HG03558 (cell line): ENCODE results near the gene MICU1.
"Not testable (repeated sequence)": the region's sequence is repeated elsewhere in the genome, so short reads cannot be mapped to it uniquely, and the experiment has no call there.

Experiments used
- ATAC-seq: cut with Tn5 transposase; IDR thresholded peaks from one replicate; pipeline ENCODE4 v1.9.1; 2021; ENCODE audit warnings: moderate number of reproducible peaks; ENCODE audit not compliant: unreplicated experiment; ENCODE audit errors: extremely low read depth

MICU1 gene

DNA sequence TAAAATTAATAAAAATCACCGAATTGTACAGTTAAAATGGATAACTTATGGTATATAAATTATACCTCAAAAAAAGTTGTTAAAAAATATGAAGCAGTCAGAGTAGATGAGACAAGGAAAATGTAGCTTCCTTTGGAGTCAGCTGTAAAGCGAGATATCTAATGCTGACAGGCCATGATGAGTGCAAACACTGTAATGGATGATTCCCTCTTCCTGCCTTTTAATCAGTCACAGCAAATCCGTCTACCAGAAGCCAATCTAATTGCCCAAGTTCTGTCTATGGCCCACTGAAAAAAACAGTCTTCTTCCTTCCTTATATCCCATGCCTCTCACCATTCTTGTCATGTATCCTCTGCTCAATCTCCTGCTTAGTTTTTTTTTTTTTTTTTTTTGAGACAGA, 211.2 kb downstream of the MICU1 start:
- no peak for ATAC-seq

DNA sequence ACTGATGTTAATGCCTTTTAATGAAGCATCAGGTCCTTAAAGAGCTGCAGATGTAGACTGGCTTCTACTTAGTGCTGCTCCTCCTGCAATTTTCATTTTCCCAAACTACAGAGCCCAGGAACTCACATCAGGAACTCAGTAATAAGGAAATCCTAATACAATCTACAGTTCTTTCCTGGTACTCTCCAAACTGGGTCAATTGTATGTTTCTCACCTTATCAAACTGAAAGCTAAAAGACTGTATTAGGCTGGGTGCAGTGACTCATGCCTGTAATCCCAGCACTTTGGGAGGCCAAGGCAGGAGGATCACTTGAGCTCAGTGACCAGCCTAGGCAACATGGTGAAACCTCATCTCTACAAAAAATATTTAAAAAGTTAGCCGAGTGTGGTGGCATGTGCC, 216.7 kb downstream of the MICU1 start:
- ATAC-seq, result no peak

DNA sequence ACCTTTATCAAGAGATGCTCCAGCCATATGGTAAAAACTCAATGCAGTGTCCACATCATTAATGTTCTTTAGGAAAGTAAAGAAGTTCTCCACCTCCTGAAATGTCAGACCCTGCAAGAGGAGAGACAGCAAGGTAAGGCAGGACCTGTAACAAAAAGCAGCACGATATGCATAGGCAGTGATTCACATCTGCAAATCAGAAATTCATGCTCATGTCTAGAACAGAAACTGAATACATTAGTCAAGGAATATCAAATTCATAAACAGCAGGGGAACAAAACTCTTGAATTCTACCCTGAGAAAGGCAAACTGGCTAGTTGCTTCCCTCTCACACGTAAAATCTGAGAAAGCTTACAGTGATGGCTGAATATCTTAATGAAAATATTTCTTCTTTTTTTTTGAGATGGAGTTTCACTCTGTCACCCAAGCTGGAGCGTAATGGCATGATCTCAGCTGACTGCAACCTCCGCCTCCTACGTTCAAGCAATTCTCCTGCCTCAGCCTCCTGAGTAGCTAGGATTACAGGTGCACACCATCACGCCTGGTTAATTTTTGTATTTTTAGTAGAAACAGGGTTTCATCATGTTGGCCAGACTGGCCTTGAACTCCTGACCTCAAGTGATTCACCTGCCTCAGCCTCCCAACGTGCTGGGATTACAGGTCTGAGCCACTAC, 217.8 kb downstream of the MICU1 start:
- no peak for ATAC-seq

DNA sequence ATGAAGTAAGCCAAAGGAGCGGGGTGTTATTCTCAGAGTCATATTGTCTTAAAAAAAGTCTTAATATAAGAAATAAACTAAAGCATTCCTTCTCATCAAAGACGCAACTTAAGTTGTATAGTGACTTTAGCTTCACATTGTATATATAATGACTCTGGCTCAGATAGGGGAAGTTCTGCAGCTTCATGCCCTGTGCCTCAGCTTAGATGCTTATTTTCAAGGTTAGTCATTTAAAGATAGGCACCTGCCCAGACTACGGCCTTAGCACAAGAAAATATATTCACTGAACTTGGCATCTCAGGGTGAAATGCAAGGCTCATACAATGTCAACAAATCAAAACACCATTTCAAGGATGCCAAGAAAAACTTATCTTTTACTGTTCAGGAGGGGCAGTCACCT, 218.4 kb downstream of the MICU1 start:
- no peak for ATAC-seq

- not testable (repeated sequence) for ATAC-seq
Observed at GRCh38 chr10:72395581-72395980, 230.3 kb downstream of the MICU1 start.

GRCh38 chr10:72392571-72392970, 233.3 kb downstream of the MICU1 start:
- no peak for ATAC-seq

DNA sequence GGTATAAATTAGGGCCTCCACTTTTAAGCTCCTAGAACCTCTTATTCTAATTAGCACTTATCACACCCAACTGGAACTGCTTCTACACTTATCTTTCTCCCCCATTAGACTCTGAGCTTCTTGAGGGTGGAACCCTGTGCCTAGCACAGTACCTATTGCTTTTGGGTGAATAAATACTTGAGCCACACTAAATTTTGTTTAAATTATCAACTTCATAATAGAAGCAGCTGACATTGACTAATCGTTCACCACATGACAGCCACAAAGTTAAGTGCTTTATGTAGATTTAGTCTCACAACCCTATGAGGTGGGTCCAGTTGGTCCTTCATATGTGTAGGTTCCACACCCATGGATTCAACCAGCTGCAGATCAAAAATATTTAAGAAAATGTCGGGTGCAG, 235.1 kb downstream of the MICU1 start:
- no peak for ATAC-seq

GRCh38 chr10:72389716-72390115, 236.2 kb downstream of the MICU1 start:
- no peak for ATAC-seq

DNA sequence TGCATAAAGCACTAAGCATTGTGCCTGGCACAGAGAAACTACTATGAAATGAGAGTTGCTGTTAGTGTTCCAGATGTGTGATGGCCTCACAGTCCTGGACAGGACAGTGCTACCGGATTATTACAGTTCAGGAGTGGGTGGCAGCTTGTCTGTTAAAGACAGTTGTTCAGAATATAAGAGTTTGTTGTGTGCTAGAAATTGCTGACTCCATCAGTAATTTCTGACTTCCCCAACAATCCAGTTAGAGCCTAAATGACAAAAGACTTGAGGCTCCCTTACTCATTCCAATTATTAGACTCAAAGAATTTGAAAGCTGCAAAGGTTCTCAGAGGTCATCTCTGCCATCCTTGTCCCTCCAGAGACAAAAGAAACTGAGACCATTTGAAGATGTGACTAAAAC, 236.9 kb downstream of the MICU1 start:
- ATAC-seq, result no peak

- no peak for ATAC-seq
Observed at GRCh38 chr10:72388062-72388461, 237.8 kb downstream of the MICU1 start.

DNA sequence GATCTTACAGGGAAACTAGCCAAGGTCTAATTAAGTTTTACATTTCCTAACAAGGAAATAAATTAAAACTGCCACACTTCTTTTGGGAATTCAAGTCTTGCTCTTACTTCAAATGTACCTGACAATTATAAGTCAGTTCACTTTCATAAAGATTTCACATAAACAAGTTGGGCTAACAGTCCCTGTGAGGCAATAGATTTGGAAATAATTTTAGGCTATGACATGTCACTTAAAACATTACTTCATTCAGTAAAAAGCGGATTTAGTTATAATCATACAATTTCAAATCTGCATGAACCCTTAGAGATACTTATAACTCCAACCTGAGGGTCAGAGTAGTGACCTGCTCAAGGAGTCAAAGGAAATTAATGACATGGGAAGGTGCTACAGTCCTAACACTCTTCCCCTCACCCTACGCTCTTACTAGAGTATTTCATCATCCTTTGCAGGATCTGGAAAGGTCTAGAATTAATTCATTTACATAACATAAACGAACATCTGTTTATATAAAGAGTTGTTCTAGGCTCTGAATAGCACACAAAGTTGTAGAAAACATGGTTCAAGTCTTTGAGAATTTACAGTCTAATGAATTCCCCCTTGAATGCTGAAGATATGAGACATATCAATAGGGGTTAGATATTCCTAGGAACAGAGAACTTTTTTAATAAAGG, 238.8 kb downstream of the MICU1 start:
- ATAC-seq, result no peak

DNA sequence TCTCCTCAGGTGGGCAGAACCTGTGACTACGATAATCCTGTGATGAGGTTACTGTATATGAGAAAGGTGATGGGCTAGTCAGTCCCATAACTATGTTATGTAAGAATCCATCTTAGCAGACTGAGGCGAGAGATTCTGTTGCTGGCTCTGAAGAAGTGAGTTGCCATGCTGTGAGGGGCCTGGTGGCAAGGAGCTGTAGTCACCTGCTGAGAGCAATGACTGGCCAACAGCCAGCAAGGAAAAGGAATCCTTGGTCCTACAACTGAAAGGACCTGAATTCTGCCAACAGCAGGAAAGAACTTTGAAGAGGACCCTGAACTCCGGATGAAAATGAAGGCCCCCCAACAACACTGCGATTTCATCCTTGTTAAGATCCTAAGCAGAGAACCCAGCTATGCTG, 240.2 kb downstream of the MICU1 start:
- no peak for ATAC-seq

GRCh38 chr10:72384982-72385381, 240.9 kb downstream of the MICU1 start:
- not testable (repeated sequence) for ATAC-seq

DNA sequence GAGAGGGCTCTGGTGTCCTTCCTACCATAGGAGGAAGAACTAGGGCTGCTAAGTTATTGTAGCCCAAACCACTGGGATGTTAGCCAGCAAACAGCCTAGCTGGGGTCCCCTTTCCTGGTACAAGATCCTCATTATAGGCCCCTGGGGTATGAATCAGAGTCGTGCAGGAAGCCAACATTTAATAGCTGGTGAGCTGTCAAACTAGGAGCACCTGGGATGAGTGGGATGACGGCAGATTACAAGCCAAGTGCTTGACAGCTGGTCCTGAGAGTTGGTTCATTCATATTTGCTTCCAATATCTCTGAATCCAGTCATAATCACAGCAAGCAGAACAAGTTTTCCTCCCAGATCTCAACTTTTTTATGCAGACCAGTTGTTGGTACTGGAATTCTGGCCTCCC, 246.1 kb downstream of the MICU1 start:
- ATAC-seq, result no peak

- ATAC-seq, result no peak
Observed at GRCh38 chr10:72379062-72379461, 246.8 kb downstream of the MICU1 start.

- no peak for ATAC-seq
Observed at GRCh38 chr10:72375585-72375984, 250.3 kb downstream of the MICU1 start.

GRCh38 chr10:72375173-72375572, 250.7 kb downstream of the MICU1 start:
- no peak for ATAC-seq

GRCh38 chr10:72370201-72370722, 255.6 kb downstream of the MICU1 start:
- no peak for ATAC-seq

DNA sequence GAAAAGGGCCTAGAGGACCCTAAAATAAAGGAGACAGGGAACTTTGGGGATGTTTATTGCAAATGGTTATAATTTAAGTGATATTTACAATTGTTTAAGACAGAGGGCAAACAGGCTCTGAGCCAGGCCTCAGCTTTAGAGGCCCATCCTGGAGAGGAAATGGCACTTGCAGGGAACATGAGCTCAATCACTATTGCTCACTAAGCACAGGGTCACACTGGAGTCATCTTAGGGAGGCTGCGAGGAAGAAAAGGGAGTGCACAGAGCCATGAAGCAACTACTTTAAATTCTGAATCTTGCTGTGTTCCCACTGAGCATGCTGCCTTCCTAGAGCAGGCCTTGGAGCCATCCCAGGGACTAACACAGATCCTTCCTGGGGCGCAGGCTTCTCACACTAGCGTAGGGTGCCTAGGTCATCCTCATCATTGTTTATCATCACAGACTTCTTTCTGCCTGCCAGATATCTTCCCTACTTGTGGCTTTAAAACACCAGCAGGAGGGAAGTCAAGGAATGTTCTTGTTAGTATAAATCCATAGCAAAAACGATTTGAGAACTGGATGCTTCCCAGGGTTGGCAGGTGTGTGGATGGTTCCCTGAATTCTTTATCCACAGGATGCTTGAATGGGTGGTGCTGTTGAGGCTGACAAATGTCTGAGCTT, 258.4 kb downstream of the MICU1 start:
- ATAC-seq, result no peak

- ATAC-seq, result no peak
Observed at GRCh38 chr10:72365106-72365895, 260.6 kb downstream of the MICU1 start.
